Measurements from ENCODE around the gene CUL4A.
A peak's percentile ranks its signal among the peaks of the same experiment; 100 is the strongest.

CUL4A gene

GRCh38 chr13:113291129-113291528 is 81.7 kb downstream of the CUL4A start:
- Histone ChIP-seq H3K36me3 (ENCODE audit: insufficient read depth, low read length) (no peaks in the 10 kb centered on the region), H3K27ac (ENCODE audit: low read depth, low read length) (no peak overlapping the region), H3K4me1 (ENCODE audit: control insufficient read depth, insufficient read depth, low read length, unreplicated experiment) (no peaks in the 10 kb centered on the region), H3K79me2 (ENCODE audit: control insufficient read depth, insufficient read depth, low read length, unreplicated experiment) (no peaks in the 10 kb centered on the region), H2AFZ (ENCODE audit: low read length, unreplicated experiment) (no peak overlapping the region), H3K4me3 (ENCODE audit: low read depth, low read length) (no peak overlapping the region), H3K27me3 (ENCODE audit: insufficient read depth, low read length) (peaks cover 11% of the 10 kb centered on the region; the same call in 1 of the 2 replicates)

DNA sequence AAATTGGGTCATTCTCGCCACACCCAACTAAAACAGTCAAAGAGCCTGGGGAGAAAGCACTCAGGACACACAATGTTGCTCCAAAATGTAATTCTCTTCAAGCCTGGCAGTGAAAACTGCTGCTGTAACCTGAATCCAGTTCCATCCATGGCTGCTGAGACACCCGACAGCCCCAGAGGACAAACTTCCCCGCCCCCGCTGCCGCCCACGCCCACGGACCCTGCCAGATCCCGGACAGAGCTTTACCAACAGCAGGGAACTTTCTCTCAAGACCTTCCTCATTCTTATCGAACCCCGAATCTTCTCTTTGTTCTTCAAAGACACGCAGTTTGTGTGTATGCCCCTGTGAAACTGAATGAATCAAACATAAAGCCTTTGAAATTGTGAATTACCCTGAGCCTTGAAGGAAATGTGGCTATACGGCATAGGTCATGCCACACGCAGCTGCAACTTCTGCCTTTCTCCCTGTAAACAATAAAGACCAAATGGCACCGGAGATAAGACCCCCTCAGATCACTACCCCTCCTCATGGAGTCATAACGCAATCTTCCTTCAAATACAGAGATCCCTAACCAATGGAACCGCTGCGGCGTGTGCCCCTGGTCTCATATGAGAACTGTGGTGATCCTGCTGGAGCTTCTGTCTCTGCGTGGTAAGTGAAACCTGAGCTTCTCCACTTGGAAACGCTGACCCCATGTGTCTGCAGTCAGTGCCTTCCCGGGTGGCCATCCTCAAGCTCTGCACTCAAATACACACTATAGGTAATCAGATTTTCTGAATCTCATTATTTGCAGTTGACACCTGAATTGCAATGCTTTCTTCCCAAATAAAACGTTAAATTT is 82.8 kb downstream of the CUL4A start:
- Histone ChIP-seq H3K27ac (ENCODE audit: low read depth, low read length) (no peak overlapping the region), H3K4me1 (ENCODE audit: control insufficient read depth, insufficient read depth, low read length, unreplicated experiment) (no peaks in the 10 kb centered on the region), H3K79me2 (ENCODE audit: control insufficient read depth, insufficient read depth, low read length, unreplicated experiment) (peaks cover 7% of the 10 kb centered on the region), H3K36me3 (ENCODE audit: insufficient read depth, low read length) (no peaks in the 10 kb centered on the region), H2AFZ (ENCODE audit: low read length, unreplicated experiment) (peak overlapping the region; percentile 65), H3K27me3 (ENCODE audit: insufficient read depth, low read length) (peaks cover 11% of the 10 kb centered on the region; the same call in 1 of the 2 replicates), H3K4me3 (ENCODE audit: low read depth, low read length) (peak overlapping the region; percentile 69)

DNA sequence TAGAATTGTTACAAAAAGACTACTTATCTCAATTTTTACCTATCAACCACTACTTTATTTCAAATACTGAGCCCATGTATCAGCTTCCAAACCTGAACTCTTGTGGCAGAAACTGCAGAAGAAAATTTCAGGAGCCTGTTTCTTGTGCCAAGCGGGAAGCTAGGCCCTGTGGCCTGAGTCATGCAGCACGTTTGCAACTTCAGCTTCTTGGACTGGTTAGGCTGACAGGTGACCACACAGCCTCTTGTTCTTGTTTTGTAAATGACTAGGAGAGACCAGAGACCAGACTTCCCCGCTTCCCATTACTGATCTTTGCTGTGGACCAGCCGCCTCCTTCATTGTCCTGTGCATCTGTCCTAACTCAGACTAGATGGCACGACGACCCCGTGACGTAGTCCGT is 84.3 kb downstream of the CUL4A start:
- H2AFZ ChIP-seq (ENCODE audit: low read length, unreplicated experiment), result no peak overlapping the region
- H3K4me1 ChIP-seq (ENCODE audit: control insufficient read depth, insufficient read depth, low read length, unreplicated experiment), result no peaks in the 10 kb centered on the region
- H3K79me2 ChIP-seq (ENCODE audit: control insufficient read depth, insufficient read depth, low read length, unreplicated experiment), result peaks cover 22% of the 10 kb centered on the region
- H3K27ac ChIP-seq (ENCODE audit: low read depth, low read length), result no peak overlapping the region
- 0 out of 2 replicates have a peak, but pooled peaks cover 5% of the 10 kb centered on the region for H3K27me3 ChIP-seq (ENCODE audit: insufficient read depth, low read length)
- H3K36me3 ChIP-seq (ENCODE audit: insufficient read depth, low read length), result no peaks in the 10 kb centered on the region
- H3K4me3 ChIP-seq (ENCODE audit: low read depth, low read length), result no peak overlapping the region

GRCh38 chr13:113295776-113296175 is 86.4 kb downstream of the CUL4A start:
- H3K27ac ChIP-seq (ENCODE audit: low read depth, low read length), result no peak overlapping the region
- H2AFZ ChIP-seq (ENCODE audit: low read length, unreplicated experiment), result no peak overlapping the region
- H3K79me2 ChIP-seq (ENCODE audit: control insufficient read depth, insufficient read depth, low read length, unreplicated experiment), result peaks cover 43% of the 10 kb centered on the region
- peak overlapping the region; percentile 90; the same call in 1 of the 2 replicates for H3K4me3 ChIP-seq (ENCODE audit: low read depth, low read length)
- no peaks in the 10 kb centered on the region for H3K36me3 ChIP-seq (ENCODE audit: insufficient read depth, low read length)
- H3K27me3 ChIP-seq (ENCODE audit: insufficient read depth, low read length), result no peaks in the 10 kb centered on the region
- no peaks in the 10 kb centered on the region for H3K4me1 ChIP-seq (ENCODE audit: control insufficient read depth, insufficient read depth, low read length, unreplicated experiment)

DNA sequence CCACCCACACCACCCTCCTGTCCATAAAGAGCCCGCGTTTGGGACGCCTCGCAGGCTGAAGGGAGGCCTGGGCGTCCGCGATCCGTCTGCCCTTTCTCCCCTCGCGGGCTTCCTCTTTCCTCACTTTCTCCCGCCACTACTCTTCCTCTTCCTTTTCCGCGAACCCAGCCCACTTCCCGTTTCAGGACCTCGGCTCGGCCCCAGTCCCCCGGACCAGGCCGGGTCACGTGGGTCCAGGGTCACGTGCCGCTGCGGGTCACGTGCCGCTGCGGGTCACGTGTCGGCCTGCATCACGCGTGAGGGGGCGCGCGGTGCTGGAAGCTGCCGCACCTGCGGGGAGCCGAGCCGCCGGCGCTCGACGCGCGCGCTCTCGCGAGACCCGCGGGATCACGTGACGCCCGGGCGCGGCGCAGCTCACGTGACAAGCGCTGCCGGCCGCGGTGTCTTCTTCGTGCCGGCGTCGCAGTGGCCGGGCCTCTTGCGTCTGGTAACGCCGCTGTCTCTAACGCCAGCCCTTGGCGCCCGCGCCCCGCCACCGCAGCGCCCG is 87.5 kb downstream of the CUL4A start, which contains the start of gene LAMP1:
TSS of gene LAMP1 (plus strand) at position 417 of the 547 bp plus-strand sequence. CDS start 196 bp downstream, outside the sequence.
- peak within 1 kb of the TSS; percentile 75 for H3K27ac ChIP-seq (ENCODE audit: low read depth, low read length)
- H3K27me3 ChIP-seq (ENCODE audit: insufficient read depth, low read length), result no peaks in the 10 kb centered on the region
- no peaks in the 10 kb centered on the region for H3K4me1 ChIP-seq (ENCODE audit: control insufficient read depth, insufficient read depth, low read length, unreplicated experiment)
- H3K4me3 ChIP-seq (ENCODE audit: low read depth, low read length), result peak within 1 kb of the TSS; percentile 90
- peak within 1 kb of the TSS; percentile 64 for H2AFZ ChIP-seq (ENCODE audit: low read length, unreplicated experiment)
- peaks cover 50% of the 10 kb centered on the region for H3K79me2 ChIP-seq (ENCODE audit: control insufficient read depth, insufficient read depth, low read length, unreplicated experiment)
- H3K36me3 ChIP-seq (ENCODE audit: insufficient read depth, low read length), result no peaks in the 10 kb centered on the region

DNA sequence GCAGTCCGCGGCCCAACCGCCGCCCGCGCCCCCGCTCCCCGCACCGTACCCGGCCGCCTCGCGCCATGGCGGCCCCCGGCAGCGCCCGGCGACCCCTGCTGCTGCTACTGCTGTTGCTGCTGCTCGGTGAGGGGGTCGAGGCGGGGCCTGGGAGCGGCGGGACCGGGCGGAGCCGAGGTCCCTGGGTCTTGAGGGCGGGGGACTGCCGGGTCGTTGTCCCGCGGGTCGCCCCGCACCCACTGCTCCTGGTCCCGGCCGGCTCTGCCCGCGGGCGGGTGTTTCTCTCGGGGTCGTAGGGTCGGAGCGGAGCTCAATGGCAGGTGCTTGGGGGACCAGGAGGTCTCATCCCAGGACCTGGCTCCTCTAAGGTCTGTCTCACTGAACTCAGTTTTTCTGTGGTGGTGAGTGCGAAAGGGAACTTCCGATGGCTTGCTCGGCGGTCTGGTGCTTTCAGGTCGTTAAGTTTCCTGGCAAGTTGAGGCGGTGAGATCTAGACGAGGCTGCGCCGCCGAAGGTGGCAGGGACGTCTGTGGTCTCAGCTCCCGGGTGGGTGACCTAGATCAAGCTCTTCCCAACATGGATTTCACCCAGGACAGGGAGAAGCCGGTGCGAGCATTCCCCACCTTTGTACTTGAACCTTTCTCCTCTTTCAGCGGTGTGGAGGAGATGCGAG is 88.1 kb downstream of the CUL4A start:
- Histone ChIP-seq H3K79me2 (ENCODE audit: control insufficient read depth, insufficient read depth, low read length, unreplicated experiment) (peaks cover 56% of the 10 kb centered on the region), H3K4me3 (ENCODE audit: low read depth, low read length) (peak overlapping the region; percentile 90), H3K4me1 (ENCODE audit: control insufficient read depth, insufficient read depth, low read length, unreplicated experiment) (no peaks in the 10 kb centered on the region), H2AFZ (ENCODE audit: low read length, unreplicated experiment) (peak overlapping the region; percentile 58), H3K27me3 (ENCODE audit: insufficient read depth, low read length) (no peaks in the 10 kb centered on the region), H3K27ac (ENCODE audit: low read depth, low read length) (peak overlapping the region; percentile 75), H3K36me3 (ENCODE audit: insufficient read depth, low read length) (no peaks in the 10 kb centered on the region)

DNA sequence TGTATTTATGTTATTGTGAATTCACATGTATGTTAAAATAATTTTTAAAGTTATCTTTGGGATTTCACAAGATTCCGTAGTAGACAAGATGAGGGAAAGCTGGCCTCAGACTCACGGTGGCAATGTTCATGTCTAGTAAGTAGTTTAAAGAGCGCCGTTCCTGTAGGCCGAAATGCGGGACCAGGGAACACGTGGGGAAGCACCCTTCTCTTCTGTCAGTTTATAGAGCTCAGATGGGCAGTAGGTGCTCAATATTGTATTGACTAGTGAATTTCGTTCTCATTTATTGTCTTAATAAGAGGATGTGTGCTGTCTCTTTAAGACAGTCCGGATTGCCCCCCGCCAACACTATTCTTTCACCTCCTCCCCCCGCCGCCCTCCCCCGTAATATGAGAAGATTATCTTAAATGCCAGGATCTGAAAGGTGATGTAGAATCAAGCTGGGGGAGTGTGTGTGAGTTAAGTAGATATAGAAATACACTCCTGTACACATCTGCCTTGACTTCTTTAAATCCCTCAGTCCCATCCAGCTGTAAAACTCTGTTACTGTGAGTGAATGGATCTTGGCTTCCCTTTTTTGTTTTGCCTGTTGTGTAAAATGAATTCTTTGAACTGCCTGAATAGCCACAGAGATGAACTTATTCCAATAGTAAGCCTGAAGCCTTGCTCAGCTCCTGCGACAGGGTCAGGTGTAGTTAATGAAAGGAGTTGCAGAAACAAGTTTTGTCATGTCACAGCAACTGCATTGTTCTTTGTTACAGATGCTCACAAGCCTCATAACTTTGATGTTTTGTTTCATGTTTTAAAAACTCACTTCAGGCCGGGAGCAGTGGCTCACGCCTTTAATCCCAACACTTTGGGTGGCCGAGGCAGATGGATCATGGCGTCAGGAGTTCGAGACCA is 88.9 kb downstream of the CUL4A start:
- Histone ChIP-seq H3K4me1 (ENCODE audit: control insufficient read depth, insufficient read depth, low read length, unreplicated experiment) (no peaks in the 10 kb centered on the region), H2AFZ (ENCODE audit: low read length, unreplicated experiment) (no peak overlapping the region), H3K27me3 (ENCODE audit: insufficient read depth, low read length) (no peaks in the 10 kb centered on the region), H3K4me3 (ENCODE audit: low read depth, low read length) (peak overlapping the region; percentile 90), H3K79me2 (ENCODE audit: control insufficient read depth, insufficient read depth, low read length, unreplicated experiment) (peaks cover 64% of the 10 kb centered on the region), H3K36me3 (ENCODE audit: insufficient read depth, low read length) (no peaks in the 10 kb centered on the region), H3K27ac (ENCODE audit: low read depth, low read length) (peak overlapping the region; percentile 75)

DNA sequence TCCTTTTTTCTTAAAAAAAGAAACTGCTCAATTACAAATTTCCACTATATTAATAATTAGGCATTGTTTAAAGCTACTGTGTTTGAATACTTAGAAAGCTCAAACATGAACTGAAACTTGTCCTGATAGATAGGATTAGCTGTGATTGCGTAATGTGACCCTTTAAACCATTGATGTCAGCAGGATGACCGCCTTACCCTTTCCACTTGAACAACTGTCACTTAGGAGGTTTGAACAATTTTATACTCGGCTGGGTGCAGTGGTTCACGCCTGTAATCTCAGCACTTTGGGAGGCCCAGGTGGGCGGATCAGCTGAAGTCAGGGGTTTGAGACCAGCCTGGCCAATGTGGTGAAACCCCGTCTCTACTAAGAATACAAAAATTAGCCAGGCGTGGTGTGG is 90.5 kb downstream of the CUL4A start:
- H2AFZ ChIP-seq (ENCODE audit: low read length, unreplicated experiment), result no peak overlapping the region
- no peak overlapping the region for H3K4me3 ChIP-seq (ENCODE audit: low read depth, low read length)
- H3K27me3 ChIP-seq (ENCODE audit: insufficient read depth, low read length), result no peaks in the 10 kb centered on the region
- peaks cover 3% of the 10 kb centered on the region for H3K4me1 ChIP-seq (ENCODE audit: control insufficient read depth, insufficient read depth, low read length, unreplicated experiment)
- H3K36me3 ChIP-seq (ENCODE audit: insufficient read depth, low read length), result no peaks in the 10 kb centered on the region
- no peak overlapping the region for H3K27ac ChIP-seq (ENCODE audit: low read depth, low read length)
- peaks cover 80% of the 10 kb centered on the region for H3K79me2 ChIP-seq (ENCODE audit: control insufficient read depth, insufficient read depth, low read length, unreplicated experiment)

DNA sequence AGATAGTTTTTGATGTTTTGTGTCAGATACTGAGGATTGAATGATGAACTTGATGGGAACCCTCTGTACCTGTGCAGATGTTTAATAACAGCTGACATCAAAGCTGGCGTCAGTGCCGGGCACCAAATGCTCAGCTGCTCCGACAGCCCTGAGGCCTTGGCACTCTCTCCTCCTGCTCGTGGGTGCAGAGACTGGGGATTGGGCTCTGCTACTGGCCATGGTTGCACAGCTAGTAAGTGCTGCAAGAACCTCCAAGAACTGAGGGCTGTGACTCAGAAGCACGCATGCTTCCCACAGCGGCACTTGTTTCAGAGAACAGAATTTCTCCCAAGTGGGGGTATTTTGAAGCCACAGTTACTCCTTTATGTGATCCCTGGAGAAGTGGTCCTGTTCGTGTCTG is 93.6 kb downstream of the CUL4A start:
- H3K36me3 ChIP-seq (ENCODE audit: insufficient read depth, low read length), result no peaks in the 10 kb centered on the region

GRCh38 chr13:113304121-113304520 is 94.7 kb downstream of the CUL4A start:
- Histone ChIP-seq H3K4me3 (ENCODE audit: low read depth, low read length) (no peak overlapping the region), H3K36me3 (ENCODE audit: insufficient read depth, low read length) (no peaks in the 10 kb centered on the region), H3K79me2 (ENCODE audit: control insufficient read depth, insufficient read depth, low read length, unreplicated experiment) (peaks cover 78% of the 10 kb centered on the region), H3K4me1 (ENCODE audit: control insufficient read depth, insufficient read depth, low read length, unreplicated experiment) (peaks cover 10% of the 10 kb centered on the region), H2AFZ (ENCODE audit: low read length, unreplicated experiment) (no peak overlapping the region), H3K27ac (ENCODE audit: low read depth, low read length) (no peak overlapping the region), H3K27me3 (ENCODE audit: insufficient read depth, low read length) (no peaks in the 10 kb centered on the region)

More for the DNA sequence above, 93.6 kb downstream of the CUL4A start:
- H3K27me3 ChIP-seq (ENCODE audit: insufficient read depth, low read length), result no peaks in the 10 kb centered on the region
- peaks cover 10% of the 10 kb centered on the region for H3K4me1 ChIP-seq (ENCODE audit: control insufficient read depth, insufficient read depth, low read length, unreplicated experiment)
- no peak overlapping the region for H3K27ac ChIP-seq (ENCODE audit: low read depth, low read length)
- peaks cover 83% of the 10 kb centered on the region for H3K79me2 ChIP-seq (ENCODE audit: control insufficient read depth, insufficient read depth, low read length, unreplicated experiment)
- no peak overlapping the region for H3K4me3 ChIP-seq (ENCODE audit: low read depth, low read length)
- H2AFZ ChIP-seq (ENCODE audit: low read length, unreplicated experiment), result no peak overlapping the region
